ENCODE measurements around the gene ESRRB.
"Not testable (repeated sequence)": the region's sequence is repeated elsewhere in the genome, so short reads cannot be mapped to it uniquely, and the experiment has no call there.

The ESRRB gene

DNA sequence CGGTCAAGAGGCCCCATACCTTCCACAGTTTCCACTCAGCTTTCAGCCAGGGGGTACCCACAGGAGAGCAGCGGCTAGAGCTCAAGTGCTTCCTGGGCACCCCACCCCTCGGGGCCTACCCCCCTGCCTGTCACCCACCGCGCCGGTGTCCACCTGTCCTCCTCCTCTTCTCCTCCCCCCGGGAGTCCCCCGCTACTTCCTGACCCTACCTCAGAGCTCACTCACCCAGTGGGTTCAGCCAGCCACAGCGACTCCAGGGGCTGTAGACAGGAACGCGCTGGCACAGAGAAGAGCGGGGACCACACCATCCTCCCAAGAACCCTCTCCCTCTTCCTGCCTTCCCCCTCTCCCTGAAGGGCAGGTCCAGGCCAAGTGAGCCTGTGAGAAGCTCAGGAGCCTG lies 123.0 kb downstream of the ESRRB start:
- no peak for DNase-seq

DNA sequence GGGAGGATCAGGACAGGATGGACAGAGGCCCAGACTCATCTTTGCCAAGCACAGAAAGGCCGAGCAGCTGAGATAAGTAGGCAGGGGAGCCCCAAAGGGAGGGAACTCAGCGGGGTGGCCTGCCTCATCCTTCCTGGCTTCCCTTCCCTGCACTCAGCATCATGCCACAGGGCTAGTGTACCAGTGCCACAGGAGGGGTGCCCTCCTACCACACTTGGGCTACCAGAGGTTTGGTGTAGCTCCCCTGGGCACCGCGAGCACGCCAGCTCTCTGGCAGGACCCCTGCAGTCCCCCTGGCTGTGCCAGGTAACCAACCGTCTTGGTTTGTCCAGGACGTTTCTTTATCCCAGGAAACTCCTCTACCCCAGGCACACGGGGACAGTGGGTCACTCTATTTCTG lies 123.5 kb downstream of the ESRRB start:
- no peak for DNase-seq

DNA sequence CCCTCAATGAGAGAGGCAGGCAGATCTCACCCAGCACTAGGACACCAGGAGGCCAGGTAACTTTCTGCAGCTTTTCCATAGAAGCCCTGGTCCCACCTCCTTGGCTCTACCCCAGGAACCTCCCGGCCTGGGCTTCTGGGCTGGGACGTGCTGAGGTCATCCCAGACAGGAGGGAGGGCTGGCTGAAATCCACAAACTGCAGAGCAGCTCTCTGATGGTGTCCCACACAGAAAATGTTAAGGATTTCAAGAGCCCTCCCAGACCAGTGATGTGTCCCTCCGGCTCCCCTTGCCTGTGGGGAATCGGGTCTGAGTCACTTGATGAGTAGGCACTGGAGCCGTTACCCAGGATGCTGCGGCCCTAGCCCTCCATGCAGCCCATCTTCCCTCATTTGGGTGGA lies 124.1 kb downstream of the ESRRB start:
- no peak for DNase-seq

DNA sequence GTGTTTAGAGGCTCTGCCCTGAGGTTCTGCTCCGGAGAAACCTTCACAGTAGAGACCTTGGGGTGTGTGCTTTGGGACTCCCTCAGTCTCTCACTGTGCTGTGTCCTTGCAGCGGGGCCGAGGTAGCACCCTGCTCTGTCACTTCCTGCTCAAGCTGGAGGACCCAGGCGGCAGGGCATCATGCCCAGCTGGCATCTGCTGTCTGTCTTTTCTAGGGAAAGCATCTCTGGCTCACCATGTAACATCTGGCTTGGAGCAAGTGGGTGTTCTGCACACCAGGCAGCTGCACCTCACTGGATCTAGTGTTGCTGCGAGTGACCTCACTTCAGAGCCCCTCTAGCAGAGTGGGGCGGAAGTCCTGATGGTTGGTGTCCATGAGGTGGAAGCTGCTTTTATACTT lies 124.5 kb downstream of the ESRRB start:
- DNase-seq, result no peak

DNA sequence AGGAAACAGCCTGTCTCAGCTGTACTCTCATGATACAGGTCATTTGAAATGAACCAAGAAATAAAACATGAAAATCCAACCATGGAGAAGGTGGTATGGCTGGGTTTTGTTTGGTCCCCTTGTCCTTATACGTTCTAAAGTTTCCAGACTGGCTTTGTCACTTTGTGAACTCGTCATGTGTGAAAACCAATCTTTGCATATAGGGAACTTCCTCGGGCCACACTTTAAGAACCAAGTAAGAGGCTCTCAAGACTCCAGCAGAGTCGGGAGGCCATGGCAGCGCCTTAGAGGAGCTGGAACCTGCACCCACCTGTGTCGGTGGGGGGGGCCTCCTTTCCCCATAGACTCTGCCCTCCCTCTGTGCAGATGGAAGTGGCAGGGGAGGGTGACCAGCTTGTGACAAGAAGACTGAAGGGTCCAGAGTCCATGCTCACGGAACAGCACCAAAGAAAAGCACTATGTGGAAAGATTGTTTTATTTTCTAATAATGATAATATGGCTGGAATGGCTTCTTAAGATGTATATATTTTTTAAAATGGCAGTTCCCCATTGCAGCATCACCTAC lies 125.3 kb downstream of the ESRRB start:
- no peak for DNase-seq

DNA sequence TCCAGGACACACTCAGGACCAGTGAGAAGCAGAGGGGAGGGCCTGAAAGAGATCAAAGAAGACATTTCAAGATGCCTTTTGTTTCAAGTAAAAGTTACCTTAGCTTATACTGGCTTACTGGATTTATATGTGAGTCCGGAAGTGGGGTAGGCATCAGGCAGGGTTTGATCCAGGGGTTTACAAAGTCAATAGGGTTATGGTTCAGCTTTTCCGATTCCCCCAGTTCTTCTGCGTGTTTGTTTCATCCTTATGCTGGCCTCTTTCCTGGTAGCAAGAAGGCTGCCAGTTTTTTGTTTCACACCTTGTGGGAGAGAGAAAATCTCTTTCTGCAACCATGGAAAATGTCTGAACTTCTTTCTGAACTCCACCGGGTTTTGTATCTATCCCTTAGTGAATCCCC lies 126.3 kb downstream of the ESRRB start:
- DNase-seq, result no peak

DNA sequence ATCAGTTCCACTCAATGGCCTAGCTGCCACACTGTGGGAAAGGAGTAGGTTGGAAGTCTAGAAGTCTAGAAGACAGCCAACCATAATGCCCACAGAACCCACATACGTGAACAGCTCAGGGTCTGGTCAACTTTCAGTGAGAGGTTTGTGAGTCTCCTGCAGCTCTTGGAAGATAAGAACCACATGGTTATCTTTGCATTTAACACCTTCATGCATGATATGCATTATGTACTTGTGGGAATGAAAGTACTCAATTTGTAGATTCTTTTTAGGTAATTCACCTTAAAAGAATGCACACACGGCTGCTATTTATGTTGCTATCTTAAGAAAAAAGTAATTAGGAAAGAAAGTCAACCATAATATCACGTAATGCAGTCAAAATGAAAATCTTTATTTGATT lies 126.7 kb downstream of the ESRRB start:
- no peak for DNase-seq

DNA sequence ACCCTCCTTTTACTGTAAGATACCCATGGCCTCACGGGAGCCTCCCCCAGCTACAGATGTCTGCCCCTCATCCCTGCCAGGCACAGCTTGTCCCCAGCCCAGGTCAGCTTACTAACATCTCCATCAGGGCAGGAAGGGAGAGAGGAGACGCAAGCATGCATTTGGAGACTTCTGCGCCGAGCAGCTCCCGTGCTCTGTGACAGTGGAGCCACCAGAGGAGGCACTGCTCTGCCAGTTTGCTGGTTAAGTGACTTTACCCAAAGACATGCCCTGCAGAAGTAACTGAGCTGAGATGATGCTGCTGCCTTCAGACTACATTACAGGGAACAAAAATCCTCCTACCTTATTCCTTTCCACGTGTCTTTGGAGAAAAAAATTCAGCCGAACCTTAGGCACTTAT lies 133.4 kb downstream of the ESRRB start:
- no peak for DNase-seq

DNA sequence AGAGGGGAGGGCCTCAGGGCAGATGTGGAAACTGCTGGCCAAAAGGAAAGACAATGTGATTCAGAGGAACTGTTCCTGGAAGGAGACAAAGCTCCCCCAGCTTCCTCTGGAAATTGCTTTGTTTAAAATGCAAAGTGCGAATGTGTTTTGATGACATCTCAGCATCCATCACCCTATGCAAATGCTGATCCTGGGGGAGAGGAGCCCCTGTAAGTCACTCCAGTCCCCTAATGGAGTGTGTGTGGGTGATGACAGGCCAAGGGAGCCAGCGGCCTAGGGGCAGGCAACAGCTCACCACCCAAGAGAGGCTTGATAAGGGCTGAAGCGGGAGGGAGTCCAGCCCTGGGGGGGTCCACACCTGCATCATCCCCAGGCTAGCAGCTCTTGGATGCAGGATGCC lies 134.2 kb downstream of the ESRRB start:
- DNase-seq, result no peak

DNA sequence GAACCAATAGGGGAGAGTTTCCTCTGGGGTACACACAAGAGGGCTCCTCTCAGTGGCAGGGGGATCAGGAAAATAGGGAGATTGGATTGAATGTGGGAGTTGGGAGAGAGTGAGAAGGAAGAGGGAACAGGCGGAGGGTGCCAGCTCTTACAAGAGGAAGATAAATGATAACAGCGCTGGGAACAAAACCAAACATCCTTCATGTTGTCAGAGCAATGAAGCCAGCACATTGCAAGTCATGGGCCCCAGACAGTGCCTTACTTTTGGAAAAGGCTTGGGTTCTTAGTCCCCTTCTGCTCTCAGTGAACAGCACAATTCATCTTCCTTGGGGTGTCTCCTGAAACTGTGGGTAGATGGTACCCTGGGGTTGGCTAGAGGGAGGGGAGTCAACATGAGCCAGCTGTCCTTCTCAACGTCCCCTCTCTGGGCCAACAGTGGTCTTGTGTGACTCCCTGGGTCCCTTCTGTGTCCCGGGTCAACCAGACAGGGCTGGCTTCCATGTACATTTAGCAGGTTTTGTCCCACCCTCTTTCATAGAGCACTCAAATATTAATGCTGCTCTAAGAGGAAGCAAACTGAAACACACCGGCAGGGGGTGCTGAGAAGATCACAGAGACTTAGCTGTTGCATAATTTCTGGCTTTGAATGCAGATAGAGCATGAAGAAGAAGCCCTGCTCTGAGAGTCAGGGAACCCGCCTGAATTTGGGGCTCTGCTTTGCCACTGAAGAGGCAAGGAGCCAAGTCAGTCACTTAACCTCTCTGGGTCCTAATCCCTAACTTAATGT lies 138.5 kb downstream of the ESRRB start:
- DNase-seq, result no peak

DNA sequence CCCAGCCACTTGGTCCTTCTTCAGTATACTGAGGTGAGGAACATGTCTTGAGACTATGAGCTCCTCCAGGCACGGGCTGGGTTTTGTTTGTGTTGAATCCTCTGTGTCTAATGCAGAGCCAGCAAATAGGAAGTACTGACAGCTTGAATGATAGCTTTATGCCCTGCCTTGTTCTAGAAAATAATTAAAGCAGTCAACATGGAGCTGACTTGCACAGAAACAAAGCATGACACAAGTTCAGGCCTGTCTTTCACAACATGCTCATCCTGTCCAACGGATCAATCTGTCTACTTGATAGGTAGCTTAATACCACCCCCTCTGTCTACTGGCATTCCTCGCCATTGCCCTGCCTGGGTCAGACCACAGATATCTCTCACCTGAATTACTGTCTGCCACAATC lies 140.9 kb downstream of the ESRRB start:
- no peak for DNase-seq

DNA sequence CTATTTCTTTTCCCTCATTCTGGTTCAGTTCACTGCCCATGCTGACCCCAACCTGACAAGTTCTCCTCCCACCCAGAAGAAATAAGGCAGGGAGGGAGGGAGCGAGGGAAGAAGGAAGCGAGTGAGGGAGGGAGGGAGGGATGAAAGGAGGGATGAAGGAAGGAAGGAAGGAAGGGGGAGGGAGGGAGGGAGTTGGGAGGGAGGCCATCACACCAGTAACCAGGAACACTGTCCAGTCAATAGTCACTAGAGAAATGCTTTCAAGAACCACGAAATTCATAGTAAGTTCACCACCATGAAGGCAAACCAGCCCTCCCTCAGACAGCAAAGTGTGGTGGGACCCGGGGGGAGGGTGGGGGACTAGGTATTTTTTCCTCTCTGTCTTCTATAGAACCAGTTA lies 142.4 kb downstream of the ESRRB start:
- DNase-seq, result no peak

DNA sequence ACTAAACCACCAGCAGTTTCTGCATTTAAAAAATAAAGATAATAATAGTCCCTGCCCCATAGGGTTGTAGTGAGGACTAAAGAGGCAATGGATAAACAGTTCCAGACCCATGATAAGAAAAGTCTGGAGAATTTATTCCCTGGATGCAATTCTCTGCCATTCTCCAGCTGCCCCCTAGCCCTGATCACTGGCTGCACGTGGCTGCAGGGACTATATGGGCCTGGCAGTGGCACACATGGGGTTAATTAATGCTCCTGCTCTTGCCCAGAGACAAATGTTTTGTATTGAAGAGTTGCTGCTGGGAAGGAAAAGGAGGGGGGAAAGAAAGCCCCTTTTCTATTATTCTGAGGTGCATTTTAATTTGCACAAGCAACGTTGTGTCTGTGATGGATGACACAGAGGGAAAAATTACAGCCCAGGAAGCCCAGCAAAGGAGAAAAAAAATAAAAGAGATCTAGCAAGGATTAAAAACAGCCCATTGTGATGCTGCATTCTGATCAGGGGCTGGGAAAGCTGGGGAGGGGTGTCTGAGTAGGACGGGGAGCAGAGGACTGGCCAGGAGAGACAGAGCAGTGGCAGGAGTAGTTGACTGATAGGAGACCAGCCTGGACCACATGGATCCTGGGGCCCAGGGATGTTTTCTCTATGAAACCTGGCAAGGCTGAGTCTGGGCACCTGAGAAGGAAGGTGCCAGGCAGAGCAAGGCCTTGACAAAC lies 149.3 kb downstream of the ESRRB start:
- no peak for DNase-seq

DNA sequence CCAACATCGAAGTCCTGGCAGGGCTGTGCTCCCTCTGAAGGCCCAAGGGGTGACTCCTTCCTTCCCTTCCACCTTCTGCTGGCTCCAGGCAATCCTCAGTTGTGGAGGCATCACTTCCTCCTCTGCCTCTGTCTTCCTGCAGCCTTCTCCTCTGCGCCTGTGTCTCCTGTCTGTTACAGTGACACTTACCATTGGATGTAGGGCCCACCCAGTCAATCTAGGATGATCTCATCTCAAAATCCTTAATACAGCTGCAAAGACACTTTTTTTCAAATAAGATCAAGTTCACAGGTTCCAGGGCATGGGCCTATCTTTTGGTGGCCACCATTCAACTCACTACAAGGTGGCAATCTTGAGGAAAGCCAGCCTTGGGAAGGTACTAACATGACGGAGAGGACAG lies 155.1 kb downstream of the ESRRB start:
- no peak for DNase-seq

DNA sequence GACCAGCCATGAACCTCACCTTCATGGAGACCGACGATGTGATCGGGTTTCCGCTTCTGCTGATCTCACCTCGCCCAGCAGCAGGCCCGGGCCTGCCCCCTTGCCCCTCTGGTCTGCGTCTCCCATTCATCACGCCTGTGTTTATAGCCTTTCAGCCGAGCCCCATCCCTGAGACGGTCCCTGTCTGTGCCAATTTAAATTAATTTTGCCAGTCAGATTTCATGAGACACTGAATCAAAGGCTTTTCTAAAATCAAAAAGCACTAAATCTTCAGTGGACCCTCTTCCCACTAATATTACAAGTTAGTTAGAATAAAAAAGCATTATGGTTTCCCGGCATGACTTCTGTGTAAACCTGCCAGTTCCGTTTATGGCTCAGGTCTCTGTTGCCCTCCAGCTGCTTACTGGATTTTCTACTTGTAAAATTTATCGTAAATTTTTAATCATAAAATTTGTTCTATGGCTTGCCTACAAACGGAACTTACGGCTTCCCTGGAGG lies 155.9 kb downstream of the ESRRB start:
- no peak for DNase-seq

DNA sequence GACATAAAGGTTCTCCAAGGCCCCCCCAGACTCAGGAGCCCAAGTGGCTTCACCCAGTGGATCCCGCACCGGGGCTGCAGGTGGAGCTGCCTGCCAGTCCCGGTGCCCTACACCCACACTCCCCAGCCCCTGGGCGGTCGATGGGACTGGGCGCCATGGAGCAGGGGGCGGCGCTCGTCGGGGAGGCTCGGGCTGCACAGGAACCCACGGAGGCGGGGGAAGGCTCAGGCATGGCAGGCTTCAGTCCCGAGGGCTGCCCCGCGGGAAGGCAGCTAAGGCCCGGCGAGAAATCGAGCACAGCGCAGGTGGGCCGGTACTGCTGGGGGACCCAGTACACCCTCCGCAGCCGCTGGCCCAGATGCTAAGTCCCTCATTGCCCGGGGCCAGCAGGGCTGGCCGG lies 160.7 kb downstream of the ESRRB start:
- not testable (repeated sequence) for DNase-seq

DNA sequence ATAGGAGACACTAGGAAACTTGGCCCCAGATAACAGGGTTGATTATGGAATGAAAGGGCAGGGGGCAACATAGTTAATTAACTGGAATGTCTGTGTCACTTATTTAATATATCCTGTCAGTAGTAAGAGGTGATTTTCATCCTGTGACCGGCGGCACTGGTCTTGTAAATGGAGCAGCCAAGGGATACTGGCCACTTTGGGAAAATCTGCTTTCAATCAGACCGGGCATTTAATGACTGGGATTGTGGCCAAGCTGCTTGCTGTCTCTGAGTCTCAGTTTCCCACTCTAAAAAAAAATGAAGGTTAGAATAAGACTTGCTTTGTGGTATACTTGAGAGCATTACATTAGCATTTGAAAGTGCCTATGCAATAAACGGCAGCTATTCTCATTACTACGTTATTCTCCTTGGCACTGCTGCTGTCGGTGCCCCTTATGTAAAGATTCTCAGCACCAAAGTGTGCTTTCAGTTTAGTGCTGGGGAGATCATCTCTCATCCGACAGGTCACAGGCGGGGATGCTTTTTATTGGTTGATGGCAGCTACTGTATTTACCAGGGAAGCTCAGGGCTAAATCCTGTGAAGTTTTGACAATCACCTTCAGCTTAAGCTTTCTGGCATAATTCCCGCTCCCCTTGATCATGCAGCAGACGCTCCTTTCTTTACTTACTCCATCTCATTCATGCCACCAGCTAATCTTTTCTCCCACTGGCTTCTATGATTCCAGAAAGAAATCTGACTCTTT lies 162.1 kb downstream of the ESRRB start:
- no peak for DNase-seq

DNA sequence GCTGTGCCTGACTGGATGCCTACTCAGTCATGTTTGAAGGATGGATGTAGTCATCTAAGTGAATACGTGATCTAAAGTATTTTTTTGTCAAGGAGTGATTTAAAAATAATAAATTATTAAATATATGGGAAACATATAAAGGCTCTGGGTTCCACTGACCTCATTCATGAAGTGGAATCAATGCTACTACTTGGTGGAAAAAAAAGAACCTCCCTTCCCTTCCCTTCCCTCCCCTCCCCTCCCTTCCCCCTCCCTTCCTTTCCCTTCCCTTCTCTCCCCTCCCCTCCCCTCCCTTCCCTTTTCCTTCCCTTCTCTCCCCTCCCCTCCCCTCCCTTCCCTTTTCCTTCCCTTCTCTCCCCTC lies 162.7 kb downstream of the ESRRB start:
- no peak for DNase-seq

DNA sequence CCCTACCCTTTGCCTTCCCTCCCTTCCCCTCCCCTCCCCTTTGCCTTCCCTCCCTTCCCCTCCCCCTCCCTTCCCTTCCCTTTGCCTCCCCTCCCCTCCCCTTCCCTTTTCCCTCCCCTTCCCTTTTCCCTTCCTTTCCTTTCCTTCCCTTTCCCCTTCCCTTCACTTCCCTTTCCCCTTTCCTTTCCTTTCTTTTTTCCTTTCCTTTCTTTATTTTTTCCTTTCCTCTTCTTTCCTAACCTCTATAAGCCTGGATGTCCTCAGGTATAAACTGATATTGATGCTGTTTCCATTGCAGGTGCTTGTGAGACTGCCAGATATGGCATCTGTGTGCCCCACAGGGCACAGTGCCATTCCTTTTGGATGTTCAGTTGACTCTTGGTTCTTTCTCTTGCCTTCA lies 163.2 kb downstream of the ESRRB start:
- DNase-seq, result no peak

DNA sequence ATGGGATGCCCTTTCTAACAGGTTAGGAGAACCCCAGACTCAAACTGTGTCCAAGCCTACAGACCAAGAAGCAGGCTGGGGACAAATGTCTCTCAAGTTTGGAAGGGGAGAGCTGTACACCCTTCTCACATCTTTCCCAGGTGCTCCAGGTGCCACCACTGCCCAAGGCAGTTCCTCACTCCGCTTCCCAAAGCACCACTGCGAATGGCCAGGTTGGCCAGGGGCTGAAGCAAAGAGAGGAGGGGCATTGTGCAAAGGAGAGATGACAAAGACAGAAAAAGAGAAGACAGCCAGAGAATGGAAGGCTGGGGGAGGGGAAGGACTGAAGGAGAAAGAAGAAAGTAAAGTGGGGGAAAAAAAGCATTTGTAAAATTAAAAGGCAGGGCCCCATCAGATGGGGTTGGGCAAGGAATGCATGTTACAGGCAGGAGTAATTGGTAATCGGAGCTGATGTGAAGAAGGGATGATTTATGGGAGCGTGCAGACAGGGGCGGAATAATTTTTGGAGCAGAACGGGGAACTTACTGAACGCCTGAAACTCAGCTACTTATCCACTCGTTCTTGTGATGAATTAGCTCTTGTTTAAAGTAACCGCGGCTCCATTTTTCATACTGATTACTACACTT lies 165.8 kb downstream of the ESRRB start:
- no peak for DNase-seq

DNA sequence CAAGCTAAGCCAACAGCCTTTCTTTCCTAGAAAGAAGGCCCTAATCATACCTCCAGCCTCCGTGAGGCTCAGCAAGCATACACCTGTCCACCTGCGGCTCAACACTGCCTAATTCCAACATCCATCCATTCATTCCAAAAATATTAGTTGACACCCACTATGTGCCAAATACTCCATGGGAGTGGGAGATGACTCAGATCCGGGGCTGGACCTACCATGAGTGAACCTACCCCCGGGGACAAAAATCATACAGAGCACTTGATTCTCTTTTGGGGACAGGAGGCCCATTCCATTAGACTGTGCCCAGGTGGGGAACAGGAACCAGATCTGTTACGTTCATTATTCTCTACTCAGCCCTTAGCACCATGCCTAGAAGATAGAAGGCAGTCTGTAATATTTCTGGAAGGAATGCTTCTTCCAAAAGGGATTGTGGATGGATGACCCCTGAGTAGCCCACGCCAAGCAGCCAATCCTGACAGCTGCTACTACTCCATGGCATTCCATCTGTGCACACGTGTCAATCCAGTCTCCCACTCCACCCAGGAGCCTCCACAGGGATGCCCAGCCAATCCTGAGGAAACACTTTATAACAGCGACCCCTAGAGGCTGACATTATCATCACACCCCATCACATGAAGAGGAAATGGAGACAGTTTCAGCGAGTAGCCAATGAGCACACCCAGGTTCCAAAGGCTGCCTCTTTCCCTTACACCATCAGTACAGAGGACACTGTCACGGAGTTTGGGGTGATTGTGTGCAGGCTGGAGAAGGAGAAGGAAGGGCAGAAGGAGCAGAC lies 170.7 kb downstream of the ESRRB start:
- no peak for DNase-seq

DNA sequence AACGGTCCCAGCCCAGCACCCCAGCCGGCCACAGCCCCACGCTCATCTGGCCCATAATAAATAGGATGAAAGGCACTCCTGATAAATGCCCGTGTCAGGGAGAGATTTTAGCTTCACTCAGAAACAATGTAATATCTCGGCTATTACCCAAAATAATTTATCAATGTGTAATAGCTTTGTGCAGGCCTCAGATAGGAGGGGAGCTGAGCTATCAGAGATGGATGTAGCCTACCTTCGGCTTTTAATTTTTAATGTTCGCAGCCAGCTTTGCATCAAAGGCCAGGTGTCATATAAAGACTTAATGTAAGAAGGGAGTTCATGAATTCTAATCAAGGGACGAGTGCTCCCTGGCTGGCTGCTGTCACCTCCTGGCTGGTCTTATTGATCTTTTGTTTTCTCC lies 171.9 kb downstream of the ESRRB start:
- DNase-seq, result no peak

Data from activated effector memory CD4-positive, alpha-beta T cell treated with Interleukin-2 at 50 U/mL for 16 hours (primary cell).